ENCODE measurements around the gene SBF1. TPM values are rescaled to one million over a fixed set of nuclear protein-coding genes. Genes with fewer than 3 reads are reported as not detected.

The SBF1 gene
- total RNA-seq, 1 donor from 2014 or later: 98.8 TPM

- Histone ChIP-seq H3K27me3 (no peaks in the 10 kb centered on the region), H3K9me3 (no peaks in the 10 kb centered on the region), H3K4me1 (no peaks in the 10 kb centered on the region), H3K4me3 (no peak overlapping the region), H3K36me3 (peaks cover 14 to 31% of the 10 kb centered on the region in 2 donors), H3K27ac (no peak overlapping the region)
- no peak for TF ChIP-seq CTCF (IDR thresholded peaks at IDR 0.05)
- DNase-seq (ENCODE audit: low spot score in 2 of 2): peak in 1 of 2 donors; percentile 73
- intact Hi-C loops (cut with DNase I): no loop called here
Measured at GRCh38 chr22:50403701-50404101, 71.1 kb downstream of the SBF1 start.

GRCh38 chr22:50401907-50402306 is 72.9 kb downstream of the SBF1 start:
- intact Hi-C loops (cut with DNase I): no loop called here
- Histone ChIP-seq H3K27ac (no peak overlapping the region), H3K4me1 (no peaks in the 10 kb centered on the region), H3K36me3 (peaks cover 0 to 17% of the 10 kb centered on the region in 2 donors), H3K4me3 (no peak overlapping the region), H3K27me3 (no peaks in the 10 kb centered on the region), H3K9me3 (no peaks in the 10 kb centered on the region)
- no peak for TF ChIP-seq CTCF (IDR thresholded peaks at IDR 0.05)
- DNase-seq (ENCODE audit: low spot score in 2 of 2): no peak

- Histone ChIP-seq H3K36me3 (peaks cover 0 to 17% of the 10 kb centered on the region in 2 donors), H3K27me3 (no peaks in the 10 kb centered on the region), H3K4me1 (no peaks in the 10 kb centered on the region), H3K9me3 (no peaks in the 10 kb centered on the region), H3K27ac (no peak overlapping the region), H3K4me3 (no peak overlapping the region)
- TF ChIP-seq CTCF (IDR thresholded peaks at IDR 0.05): no peak
- no peak for DNase-seq (ENCODE audit: low spot score in 2 of 2)
- intact Hi-C loops (cut with DNase I): no loop called here
Measured at GRCh38 chr22:50400931-50401330, 73.9 kb downstream of the SBF1 start.

GRCh38 chr22:50400406-50400805 is 74.4 kb downstream of the SBF1 start:
- Histone ChIP-seq H3K4me3 (no peak overlapping the region), H3K4me1 (no peaks in the 10 kb centered on the region), H3K9me3 (no peaks in the 10 kb centered on the region), H3K36me3 (peaks cover under 1 to 22% of the 10 kb centered on the region in 2 donors), H3K27ac (no peak overlapping the region), H3K27me3 (no peaks in the 10 kb centered on the region)
- no peak for TF ChIP-seq CTCF (IDR thresholded peaks at IDR 0.05)
- no peak for DNase-seq (ENCODE audit: low spot score in 2 of 2)
- intact Hi-C loops (cut with DNase I): no loop called here

GRCh38 chr22:50399751-50400331 is 75.0 kb downstream of the SBF1 start:
- H3K36me3 ChIP-seq: peaks cover 6 to 27% of the 10 kb centered on the region in 2 donors
- DNase-seq (ENCODE audit: low spot score in 2 of 2): no peak
- H3K4me3 ChIP-seq: no peak overlapping the region
- H3K4me1 ChIP-seq: no peaks in the 10 kb centered on the region
- intact Hi-C loops (cut with DNase I): no loop called here
- H3K27me3 ChIP-seq: no peaks in the 10 kb centered on the region
- H3K9me3 ChIP-seq: no peaks in the 10 kb centered on the region
- peak overlapping the region; percentile 26 to 42 for H3K27ac ChIP-seq
- no peak for TF ChIP-seq CTCF (IDR thresholded peaks at IDR 0.05)
